ENCODE data around the gene TACR1.
"Not testable (repeated sequence)": the region's sequence is repeated elsewhere in the genome, so short reads cannot be mapped to it uniquely, and the experiment has no call there.

The TACR1 gene

GRCh38 chr2:75194184-75194868 is 5.0 kb downstream of the TACR1 start:
- no peak for DNase-seq

GRCh38 chr2:75192496-75192895 is 6.8 kb downstream of the TACR1 start:
- no peak for DNase-seq

- no peak for DNase-seq
Observed at GRCh38 chr2:75190271-75190990, 8.9 kb downstream of the TACR1 start.

- no peak for DNase-seq
Observed at GRCh38 chr2:75186821-75187220, 12.5 kb downstream of the TACR1 start.

GRCh38 chr2:75182606-75183005 is 16.7 kb downstream of the TACR1 start:
- no peak for DNase-seq

- DNase-seq, result no peak
Observed at GRCh38 chr2:75180476-75180875, 18.8 kb downstream of the TACR1 start.

- DNase-seq, result no peak
Observed at GRCh38 chr2:75177427-75177826, 21.9 kb downstream of the TACR1 start.

GRCh38 chr2:75175456-75175855 is 23.9 kb downstream of the TACR1 start:
- DNase-seq, result no peak

- DNase-seq, result no peak
Observed at GRCh38 chr2:75174981-75175380, 24.3 kb downstream of the TACR1 start.

- no peak for DNase-seq
Observed at GRCh38 chr2:75174519-75174918, 24.8 kb downstream of the TACR1 start.

GRCh38 chr2:75173740-75174139 is 25.6 kb downstream of the TACR1 start:
- no peak for DNase-seq

- not testable (repeated sequence) for DNase-seq
Observed at GRCh38 chr2:75171423-75171822, 27.9 kb downstream of the TACR1 start.

GRCh38 chr2:75170889-75171288 is 28.4 kb downstream of the TACR1 start:
- DNase-seq, result no peak

GRCh38 chr2:75168186-75168585 is 31.1 kb downstream of the TACR1 start:
- no peak for DNase-seq

GRCh38 chr2:75166491-75166890 is 32.8 kb downstream of the TACR1 start:
- DNase-seq, result no peak

- no peak for DNase-seq
Observed at GRCh38 chr2:75162897-75163296, 36.4 kb downstream of the TACR1 start.

GRCh38 chr2:75162259-75162658 is 37.1 kb downstream of the TACR1 start:
- DNase-seq, result no peak

- DNase-seq, result no peak
Observed at GRCh38 chr2:75157435-75157834, 41.9 kb downstream of the TACR1 start.

GRCh38 chr2:75155115-75155514 is 44.2 kb downstream of the TACR1 start:
- no peak for DNase-seq

GRCh38 chr2:75153221-75153620 is 46.1 kb downstream of the TACR1 start:
- no peak for DNase-seq

- not testable (repeated sequence) for DNase-seq
Observed at GRCh38 chr2:75152243-75152642, 47.1 kb downstream of the TACR1 start.

GRCh38 chr2:75147884-75148283 is 51.4 kb downstream of the TACR1 start:
- not testable (repeated sequence) for DNase-seq

- DNase-seq, result peak in 1 of 2 donors; percentile 29
Observed at GRCh38 chr2:75146606-75147332, 52.6 kb downstream of the TACR1 start.

GRCh38 chr2:75146221-75146605 is 53.1 kb downstream of the TACR1 start:
- DNase-seq, result not testable (repeated sequence)

Measured in hippocampal formation (tissue), 2 donors.